Gastrocnemius medialis (tissue), 4 donors: Measurements from ENCODE around the gene FXYD4.

Experiments used
- POLR2A ChIP-seq, 2 donors: fragments of 450-650 bp; IDR thresholded peaks; one replicate each; pipeline ENCODE4 v1.6.1; 2017; ENCODE audit warnings: antibody characterized with exemption in 2 of 2, mild to moderate bottlenecking in 2 of 2, moderate library complexity in 2 of 2
- TF ChIP-seq, protein P1 (sequence below), 5 experiments: fragments of 450-650 bp in 3 of 5; fragments of 200-600 bp in 2 of 5; sonication (generic) in 2 of 5; IDR thresholded peaks in 4 of 5; conservative IDR thresholded peaks in 1 of 5; 1 replicate in 4 of 5; 2 replicates in 1 of 5; pipeline ENCODE4 v1.5.1; 2016 to 2019; ENCODE audit warnings: antibody characterized with exemption in 5 of 5, mild to moderate bottlenecking in 3 of 5, moderate library complexity in 3 of 5

DNA sequence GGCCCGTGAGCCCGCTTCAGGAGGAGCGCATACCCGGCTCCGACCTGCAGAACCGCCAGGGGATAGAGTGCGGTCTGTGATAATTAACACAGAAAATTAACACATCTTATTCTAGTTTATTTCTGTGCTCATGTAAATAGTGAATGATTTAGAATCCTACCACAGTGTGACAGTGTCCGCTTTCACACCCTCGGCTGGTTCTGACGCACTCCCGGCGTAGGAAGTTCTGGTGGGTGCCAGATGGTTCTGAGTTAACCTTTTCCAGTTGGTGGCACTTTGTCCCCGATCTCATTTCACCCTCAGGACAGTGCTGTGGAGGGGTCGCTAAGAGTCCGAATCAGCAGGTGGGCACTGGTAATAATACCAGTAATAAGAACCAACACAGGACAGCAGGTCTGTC lies 28.3 kb upstream of the FXYD4 start:
- TF ChIP-seq, protein P1, sequence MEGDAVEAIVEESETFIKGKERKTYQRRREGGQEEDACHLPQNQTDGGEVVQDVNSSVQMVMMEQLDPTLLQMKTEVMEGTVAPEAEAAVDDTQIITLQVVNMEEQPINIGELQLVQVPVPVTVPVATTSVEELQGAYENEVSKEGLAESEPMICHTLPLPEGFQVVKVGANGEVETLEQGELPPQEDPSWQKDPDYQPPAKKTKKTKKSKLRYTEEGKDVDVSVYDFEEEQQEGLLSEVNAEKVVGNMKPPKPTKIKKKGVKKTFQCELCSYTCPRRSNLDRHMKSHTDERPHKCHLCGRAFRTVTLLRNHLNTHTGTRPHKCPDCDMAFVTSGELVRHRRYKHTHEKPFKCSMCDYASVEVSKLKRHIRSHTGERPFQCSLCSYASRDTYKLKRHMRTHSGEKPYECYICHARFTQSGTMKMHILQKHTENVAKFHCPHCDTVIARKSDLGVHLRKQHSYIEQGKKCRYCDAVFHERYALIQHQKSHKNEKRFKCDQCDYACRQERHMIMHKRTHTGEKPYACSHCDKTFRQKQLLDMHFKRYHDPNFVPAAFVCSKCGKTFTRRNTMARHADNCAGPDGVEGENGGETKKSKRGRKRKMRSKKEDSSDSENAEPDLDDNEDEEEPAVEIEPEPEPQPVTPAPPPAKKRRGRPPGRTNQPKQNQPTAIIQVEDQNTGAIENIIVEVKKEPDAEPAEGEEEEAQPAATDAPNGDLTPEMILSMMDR (IDR thresholded peaks at IDR 0.05 in 4 of 5, conservative IDR thresholded peaks at IDR 0.05 in 1 of 5): no peak
- no peak for TF ChIP-seq POLR2A (IDR thresholded peaks at IDR 0.05)
